Small intestine (tissue), 7 donors: ENCODE measurements around the gene EIF1. TPM values are rescaled to one million over a fixed set of nuclear protein-coding genes. Genes with fewer than 3 reads are reported as not detected.

ENCODE experiments used
- DNase-seq, 2 donors: peaks; one replicate each; pipeline versions ENCODE4 v3.0.0 to v3.0.0-alpha.2; 2013
- FAIRE-seq: peaks from 2 replicates; lab custom pipeline; 2012; peaks lifted over from hg19 to GRCh38; lab: Jason Lieb, UNC
- H3K27ac ChIP-seq, 3 donors: one replicate each; pipeline ENCODE4 v1.5.1; 2013; ENCODE audit warnings: low read length in 2 of 3, mild to moderate bottlenecking in 2 of 3, control low read depth in 1 of 3, inconsistent platforms in 1 of 3, low read depth in 1 of 3, moderate library complexity in 1 of 3
- H3K27me3 ChIP-seq, 3 donors: one replicate each; pipeline ENCODE4 v1.6.1; 2013; ENCODE audit warnings: low read length in 3 of 3, inconsistent platforms in 1 of 3; ENCODE audit not compliant: control insufficient read depth in 3 of 3, insufficient read depth in 3 of 3
- H3K36me3 ChIP-seq, 3 donors: one replicate each; pipeline ENCODE4 v1.6.1; 2013; ENCODE audit warnings: low read length in 3 of 3, inconsistent platforms in 1 of 3, low read depth in 1 of 3, mild to moderate bottlenecking in 1 of 3, moderate library complexity in 1 of 3; ENCODE audit not compliant: control insufficient read depth in 3 of 3, insufficient read depth in 2 of 3
- H3K4me1 ChIP-seq, 3 donors: one replicate each; pipeline ENCODE4 v1.6.1; 2013; ENCODE audit warnings: low read length in 2 of 3, inconsistent platforms in 1 of 3, low read depth in 1 of 3, mild to moderate bottlenecking in 1 of 3, moderate library complexity in 1 of 3; ENCODE audit not compliant: control insufficient read depth in 3 of 3, insufficient read depth in 2 of 3
- H3K4me3 ChIP-seq, 3 donors: one replicate each; pipeline ENCODE4 v1.5.1; 2013; ENCODE audit warnings: low read length in 3 of 3, control low read depth in 1 of 3, inconsistent platforms in 1 of 3, low read depth in 1 of 3, mild to moderate bottlenecking in 1 of 3, moderate library complexity in 1 of 3
- H3K9me3 ChIP-seq, 2 donors: one replicate each; pipeline ENCODE4 v1.6.1; 2013; ENCODE audit warnings: low read depth in 1 of 2, low read length in 1 of 2; ENCODE audit not compliant: control insufficient read depth in 2 of 2, insufficient read depth in 1 of 2
- WGBS, 3 donors: extraction: QIAGEN DNeasy Blood & Tissue Kit; methylation state at CpG; one replicate each; pipeline ENCODE4 v1.1.7; 2013; 5-methylcytosine and 5-hydroxymethylcytosine counted together
- polyA plus RNA-seq, 4 donors: library from polyadenylated mRNA; stranded (reverse) in 3 of 4; unstranded in 1 of 4; fragments of 200-250 nt in 3 of 4; fragments of 120-200 nt in 1 of 4; gene quantifications; one replicate each; pipeline versions ENCODE4 v1.2.1 to v1.2.3, GENCODE V29; 2013
- donor health status: healthy with polysubstance abuse.
- donor health status: control.
- donor health status: control.
- donor health status: Bipolar disorder and iron deficiency.
- donor health status: healthy.

The EIF1 gene
- polyA plus RNA-seq, 4 donors: 328 to 770 (median 618) TPM

- H3K27ac ChIP-seq: no peak overlapping the region
- FAIRE-seq: no peak
- 72 to 83% (median 79%) methylated on average over 5 of the region's 5 CpGs for WGBS, 3 donors
Measured at GRCh38 chr17:41658846-41659245, 29.8 kb upstream of the EIF1 start.

GRCh38 chr17:41659427-41660212 lies 29.1 kb upstream of the EIF1 start:
- 76 to 81% (median 76%) methylated on average over 11 of the region's 11 CpGs for WGBS, 3 donors
- FAIRE-seq (no peak), DNase-seq (no peak)
- Histone ChIP-seq H3K4me1 (peaks cover 3 to 49% (median 6%) of the 10 kb centered on the region in 3 donors), H3K27ac (no peak overlapping the region), H3K4me3 (no peak overlapping the region), H3K27me3 (no peaks in the 10 kb centered on the region), H3K36me3 (peaks cover 0 to 5% (median 0%) of the 10 kb centered on the region in 3 donors), H3K9me3 (no peaks in the 10 kb centered on the region)

More at GRCh38 chr17:41658846-41659245, 29.8 kb upstream of the EIF1 start:
- Histone ChIP-seq H3K9me3 (no peaks in the 10 kb centered on the region), H3K4me3 (no peak overlapping the region), H3K36me3 (peaks cover 0 to 5% (median 0%) of the 10 kb centered on the region in 3 donors), H3K27me3 (no peaks in the 10 kb centered on the region), H3K4me1 (peaks cover 3 to 55% (median 8%) of the 10 kb centered on the region in 3 donors)
- no peak for DNase-seq

GRCh38 chr17:41660221-41660711 lies 28.4 kb upstream of the EIF1 start:
- Histone ChIP-seq H3K27me3 (no peaks in the 10 kb centered on the region), H3K4me3 (no peak overlapping the region), H3K27ac (no peak overlapping the region), H3K4me1 (peaks cover 2 to 43% (median 4%) of the 10 kb centered on the region in 3 donors), H3K9me3 (no peaks in the 10 kb centered on the region), H3K36me3 (peaks cover 0 to 3% (median 0%) of the 10 kb centered on the region in 3 donors)
- 68 to 75% (median 72%) methylated on average over 8 of the region's 8 CpGs for WGBS, 3 donors
- DNase-seq (no peak), FAIRE-seq (no peak)

- no peak for DNase-seq
- Histone ChIP-seq H3K9me3 (no peaks in the 10 kb centered on the region), H3K4me3 (no peak overlapping the region), H3K4me1 (peaks cover 0 to 29% (median 3%) of the 10 kb centered on the region in 3 donors), H3K27ac (no peak overlapping the region), H3K27me3 (no peaks in the 10 kb centered on the region), H3K36me3 (peaks cover 0 to 3% (median 0%) of the 10 kb centered on the region in 3 donors)
- no peak for FAIRE-seq
- 69 to 75% (median 73%) methylated on average over 8 of the region's 8 CpGs for WGBS, 3 donors
Measured at GRCh38 chr17:41663451-41664171, 25.1 kb upstream of the EIF1 start.

GRCh38 chr17:41664172-41664457 lies 24.6 kb upstream of the EIF1 start:
- no peak for DNase-seq
- 80 to 94% (median 92%) methylated on average over 2 of the region's 2 CpGs for WGBS, 3 donors
- no peak for FAIRE-seq

GRCh38 chr17:41664587-41665565 lies 23.8 kb upstream of the EIF1 start:
- H3K4me1 ChIP-seq: peaks cover 0 to 19% (median 3%) of the 10 kb centered on the region in 3 donors
- H3K36me3 ChIP-seq: no peaks in the 10 kb centered on the region
- DNase-seq: no peak
- H3K9me3 ChIP-seq: no peaks in the 10 kb centered on the region
- no peak for FAIRE-seq
- 39 to 44% (median 43%) methylated on average over 15 of the region's 15 CpGs for WGBS, 3 donors
- peak overlapping the region in 2 of 3 donors; percentile 35 to 53 for H3K4me3 ChIP-seq
- H3K27ac ChIP-seq: peak overlapping the region in 2 of 3 donors; percentile 38 to 66
- H3K27me3 ChIP-seq: no peaks in the 10 kb centered on the region

More at GRCh38 chr17:41664172-41664457, 24.6 kb upstream of the EIF1 start:
- H3K4me3 ChIP-seq: no peak overlapping the region
- H3K36me3 ChIP-seq: peaks cover 0 to under 1% (median 0%) of the 10 kb centered on the region in 3 donors
- no peaks in the 10 kb centered on the region for H3K27me3 ChIP-seq
- no peaks in the 10 kb centered on the region for H3K9me3 ChIP-seq
- H3K4me1 ChIP-seq: peaks cover 0 to 24% (median 3%) of the 10 kb centered on the region in 3 donors
- no peak overlapping the region for H3K27ac ChIP-seq

GRCh38 chr17:41665566-41666236 lies 23.0 kb upstream of the EIF1 start:
- peak overlapping the region in 2 of 3 donors; percentile 50 to 53 for H3K4me3 ChIP-seq
- WGBS, 3 donors: 0 to 2% (median 2%) methylated on average over 33 to 39 of the region's 39 CpGs
- H3K9me3 ChIP-seq: no peaks in the 10 kb centered on the region
- FAIRE-seq (no peak), DNase-seq (peak; percentile 88 to 94)
- peaks cover 0 to 19% (median 3%) of the 10 kb centered on the region in 3 donors for H3K4me1 ChIP-seq
- peak overlapping the region; percentile 53 to 92 (median 84) for H3K27ac ChIP-seq
- no peaks in the 10 kb centered on the region for H3K27me3 ChIP-seq
- no peaks in the 10 kb centered on the region for H3K36me3 ChIP-seq
